ENCODE results near the gene MOB3B. TPM values are rescaled to one million over a fixed set of nuclear protein-coding genes. Genes with fewer than 3 reads are reported as not detected.

The MOB3B gene
- total and polyA plus RNA-seq, 11 donors: 0.42 to 2.8 (median 1.8) TPM

DNA sequence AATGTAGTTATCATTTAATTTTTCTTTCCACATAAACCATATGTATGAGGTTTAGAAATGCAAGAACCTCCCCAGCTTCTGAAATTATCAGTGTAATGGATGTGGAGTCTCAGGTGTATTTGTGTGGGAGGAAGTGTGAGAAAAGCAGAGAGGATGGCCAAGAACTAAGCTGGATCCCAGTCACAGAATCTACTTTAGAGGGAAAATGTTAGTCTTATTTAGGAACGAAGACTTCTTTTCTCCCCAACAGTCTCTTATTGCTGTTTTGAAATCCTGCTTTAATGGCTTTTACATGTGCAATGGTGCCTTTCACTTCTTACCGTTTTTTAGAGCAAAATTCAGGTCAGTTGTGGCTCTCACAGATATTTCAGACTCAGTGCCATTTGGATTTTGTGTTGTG is 235.6 kb downstream of the MOB3B start:
- Histone ChIP-seq H3K27ac (no peak overlapping the region), H3K4me1 (no peaks in the 10 kb centered on the region), H3K27me3 (no peaks in the 10 kb centered on the region), H3K36me3 (no peaks in the 10 kb centered on the region), H3K9me3 (no peaks in the 10 kb centered on the region), H3K4me3 (no peak overlapping the region)
- intact Hi-C loops (cut with DNase I): loop anchor here in 1 of 10 donors (10.0 kb wide), 1 partner anchor 59 kb away; no protein-coding TSS in a partner anchor
- DNase-seq (no peak), ATAC-seq (no peak)
- TF ChIP-seq POLR2A (IDR thresholded peaks at IDR 0.05) (no peak), CTCF (IDR thresholded peaks at IDR 0.05) (no peak)
- WGBS, 4 donors: 48 to 71% (median 65%) methylated on average over 2 of the region's 2 CpGs

DNA sequence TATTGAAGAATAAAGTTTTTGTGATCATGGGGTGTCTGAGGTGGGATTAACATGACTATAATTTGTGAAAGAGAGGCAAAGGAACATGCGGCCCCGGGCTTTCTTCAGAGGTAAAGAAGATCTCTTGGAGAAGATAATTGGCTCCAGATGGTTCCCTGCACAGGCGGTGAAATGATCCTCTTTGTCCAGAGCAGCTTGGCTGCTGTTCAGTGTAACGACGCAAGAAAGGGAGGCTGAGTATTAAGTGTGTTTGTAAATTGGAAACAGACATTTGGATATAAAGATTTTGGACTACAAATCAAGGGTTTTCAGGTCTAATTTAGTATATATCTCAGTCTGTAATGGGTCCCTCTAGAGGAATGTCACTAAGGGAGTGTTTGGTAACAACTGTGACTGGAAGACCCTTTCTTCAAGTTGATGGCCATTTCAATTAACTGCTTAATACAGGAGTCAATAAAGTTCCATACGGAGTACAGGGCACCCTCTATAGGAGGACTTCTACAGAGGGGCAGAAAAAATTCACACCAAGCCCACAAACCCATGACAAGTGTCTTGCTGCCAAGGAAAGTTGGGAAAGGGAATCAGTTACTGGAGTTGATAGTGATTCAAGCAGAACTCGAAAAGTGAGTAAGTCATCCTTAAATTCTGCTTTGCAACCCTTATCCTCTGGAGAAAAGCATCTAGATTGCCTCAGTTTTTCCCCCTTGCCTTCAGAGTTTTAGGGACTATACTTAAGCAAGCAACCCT is 236.8 kb downstream of the MOB3B start:
- ATAC-seq (no peak), DNase-seq (no peak)
- H3K4me3 ChIP-seq: no peak overlapping the region
- no peaks in the 10 kb centered on the region for H3K4me1 ChIP-seq
- WGBS, 4 donors: 68 to 79% (median 71%) methylated on average over 7 of the region's 7 CpGs
- H3K9me3 ChIP-seq: no peaks in the 10 kb centered on the region
- no peaks in the 10 kb centered on the region for H3K27me3 ChIP-seq
- no peak overlapping the region for H3K27ac ChIP-seq
- no peaks in the 10 kb centered on the region for H3K36me3 ChIP-seq
- intact Hi-C loops (cut with DNase I): loop anchor here in 1 of 10 donors (10.0 kb wide), 1 partner anchor 58 kb away; no protein-coding TSS in a partner anchor
- TF ChIP-seq CTCF (IDR thresholded peaks at IDR 0.05): no peak
- TF ChIP-seq POLR2A (IDR thresholded peaks at IDR 0.05): no peak

GRCh38 chr9:27291292-27291691 is 238.3 kb downstream of the MOB3B start:
- no peak for DNase-seq
- 83 to 88% (median 84%) methylated on average over 8 of the region's 8 CpGs for WGBS, 4 donors
- H3K4me1 ChIP-seq: no peaks in the 10 kb centered on the region
- intact Hi-C loops (cut with DNase I): loop anchor here in 1 of 10 donors (10.0 kb wide), 1 partner anchor 56 kb away; no protein-coding TSS in a partner anchor
- H3K27ac ChIP-seq: no peak overlapping the region
- no peaks in the 10 kb centered on the region for H3K9me3 ChIP-seq
- ATAC-seq: no peak
- H3K36me3 ChIP-seq: no peaks in the 10 kb centered on the region
- H3K27me3 ChIP-seq: no peaks in the 10 kb centered on the region
- H3K4me3 ChIP-seq: no peak overlapping the region
- TF ChIP-seq CTCF (IDR thresholded peaks at IDR 0.05) (no peak), POLR2A (IDR thresholded peaks at IDR 0.05) (no peak)

GRCh38 chr9:27282269-27282668 is 247.3 kb downstream of the MOB3B start:
- Histone ChIP-seq H3K27ac (no peak overlapping the region), H3K36me3 (no peaks in the 10 kb centered on the region), H3K4me1 (peaks cover 0 to 12% (median 0%) of the 10 kb centered on the region in 12 donors), H3K4me3 (no peak overlapping the region), H3K9me3 (no peaks in the 10 kb centered on the region), H3K27me3 (no peaks in the 10 kb centered on the region)
- no peak for TF ChIP-seq POLR2A (IDR thresholded peaks at IDR 0.05)
- TF ChIP-seq CTCF (IDR thresholded peaks at IDR 0.05): no peak
- WGBS, 4 donors: 90 to 92% (median 90%) methylated on average over 7 of the region's 7 CpGs
- intact Hi-C loops (cut with DNase I): no loop called here
- ATAC-seq (no peak), DNase-seq (no peak)
